ENCODE data around the gene ZNF618.

Gene ZNF618

DNA sequence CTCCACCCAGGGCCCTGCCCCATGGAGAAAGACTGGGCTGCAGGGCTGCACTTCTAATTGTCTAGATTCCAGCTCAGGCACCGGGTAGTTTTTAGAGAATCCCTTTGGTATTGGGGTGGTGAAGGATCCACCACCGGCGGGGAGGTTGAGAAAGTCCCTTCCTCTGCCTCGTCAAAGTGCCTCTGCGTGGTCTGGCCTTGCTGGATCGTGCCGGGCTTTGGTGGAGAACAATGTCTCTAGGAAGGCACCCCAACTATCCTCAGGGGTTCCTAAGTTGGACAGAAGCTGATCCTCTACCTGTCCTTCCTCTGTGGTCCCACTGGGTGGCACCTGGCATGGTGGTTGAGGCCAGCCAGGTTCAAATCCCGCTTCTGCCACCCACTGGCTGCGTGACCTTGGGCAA lies 209.3 kb downstream of the ZNF618 start:
- no peak for DNase-seq

DNA sequence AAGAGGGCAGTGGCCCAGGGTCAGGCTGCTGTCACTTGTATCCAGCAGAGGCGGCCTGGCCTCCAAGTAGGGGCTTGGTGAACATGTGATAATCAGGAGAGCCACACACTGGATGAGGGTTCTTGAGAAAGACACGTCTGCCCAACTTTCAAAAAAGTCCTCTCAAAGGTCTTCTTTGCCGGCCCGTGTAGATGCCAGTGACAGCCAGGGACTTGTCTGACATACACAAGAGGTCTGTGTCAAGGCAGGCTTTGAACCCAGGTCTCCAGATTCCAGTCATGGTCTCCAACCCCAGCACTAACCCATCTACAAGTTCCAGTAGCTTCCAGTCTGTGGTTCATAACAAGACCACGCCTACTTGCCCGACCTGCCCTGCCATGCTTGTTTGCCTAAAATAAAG lies 209.9 kb downstream of the ZNF618 start:
- no peak for DNase-seq

- DNase-seq, result no peak
Measured at GRCh38 chr9:114086607-114087006, 210.5 kb downstream of the ZNF618 start.

- no peak for DNase-seq
Measured at GRCh38 chr9:114087721-114088120, 211.6 kb downstream of the ZNF618 start.

GRCh38 chr9:114088571-114089170 lies 212.6 kb downstream of the ZNF618 start:
- DNase-seq, result no peak

GRCh38 chr9:114089206-114089840 lies 213.2 kb downstream of the ZNF618 start:
- DNase-seq, result no peak

DNA sequence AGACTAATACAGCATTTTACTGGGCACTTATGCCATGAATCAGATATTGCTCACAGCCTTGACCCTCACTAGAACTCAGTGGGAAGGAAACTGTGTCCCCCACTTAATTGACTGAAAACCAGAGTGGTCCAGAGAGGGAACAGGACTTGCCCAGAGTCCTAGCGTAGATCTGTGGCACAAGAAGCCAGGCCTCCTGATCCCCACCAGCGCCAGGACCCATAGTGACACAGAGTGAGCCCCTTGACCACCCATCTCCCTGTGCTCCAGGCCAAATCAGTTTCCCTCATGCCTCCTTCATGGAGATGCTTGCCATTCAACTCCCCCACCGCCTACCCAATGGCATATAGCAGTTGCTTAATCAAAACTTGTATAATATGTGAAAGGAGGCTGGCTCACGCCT lies 214.7 kb downstream of the ZNF618 start:
- DNase-seq, result no peak

- DNase-seq, result no peak
Measured at GRCh38 chr9:114091711-114092110, 215.6 kb downstream of the ZNF618 start.

DNA sequence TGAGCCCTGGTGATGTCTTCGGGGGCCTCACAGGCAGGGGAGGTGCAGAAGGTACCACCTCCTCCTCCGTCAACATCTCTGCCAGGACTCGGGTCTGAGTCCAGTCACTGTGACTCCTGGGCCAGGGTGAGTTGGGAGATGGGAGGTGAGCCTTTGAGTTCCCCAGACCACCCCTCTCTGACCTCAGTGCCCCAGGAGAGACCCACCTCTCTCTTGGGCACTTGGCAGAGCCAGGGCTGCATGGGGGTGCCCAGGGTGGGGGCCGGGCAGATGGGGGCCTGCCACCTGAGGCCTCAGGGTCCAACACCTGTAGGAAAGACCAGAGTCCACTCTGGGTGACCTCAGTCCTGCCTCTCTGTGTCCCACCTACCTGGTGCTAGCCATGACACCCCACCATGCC lies 216.2 kb downstream of the ZNF618 start:
- no peak for DNase-seq

GRCh38 chr9:114093031-114093471 lies 216.9 kb downstream of the ZNF618 start:
- DNase-seq, result no peak

- no peak for DNase-seq
Measured at GRCh38 chr9:114093761-114094505, 217.8 kb downstream of the ZNF618 start.

GRCh38 chr9:114094971-114095370 lies 218.9 kb downstream of the ZNF618 start:
- no peak for DNase-seq

DNA sequence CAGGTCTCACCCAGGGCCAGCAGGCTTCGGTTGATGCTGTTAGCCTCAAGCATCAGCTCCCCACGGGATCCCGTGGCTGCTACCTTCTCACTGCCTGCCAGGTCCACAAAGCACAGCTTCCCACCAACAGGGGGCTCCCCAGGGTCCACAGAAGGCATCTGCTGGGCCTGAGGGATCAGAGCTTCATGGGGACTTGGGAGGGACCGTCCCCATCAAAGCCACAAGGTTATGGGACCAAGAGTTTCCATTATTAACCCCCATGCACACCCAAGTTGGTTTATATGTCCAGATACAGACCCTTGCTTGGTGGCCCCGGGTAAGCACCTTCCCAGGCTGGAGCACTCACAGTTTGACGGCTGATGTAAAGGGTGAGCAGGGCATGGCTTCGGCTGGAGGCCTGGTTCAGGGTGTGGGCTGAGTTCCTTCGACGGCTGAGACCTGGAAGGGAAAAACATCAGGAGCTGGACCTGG lies 220.0 kb downstream of the ZNF618 start:
- no peak for DNase-seq

- no peak for DNase-seq
Measured at GRCh38 chr9:114096866-114097612, 220.9 kb downstream of the ZNF618 start.

DNA sequence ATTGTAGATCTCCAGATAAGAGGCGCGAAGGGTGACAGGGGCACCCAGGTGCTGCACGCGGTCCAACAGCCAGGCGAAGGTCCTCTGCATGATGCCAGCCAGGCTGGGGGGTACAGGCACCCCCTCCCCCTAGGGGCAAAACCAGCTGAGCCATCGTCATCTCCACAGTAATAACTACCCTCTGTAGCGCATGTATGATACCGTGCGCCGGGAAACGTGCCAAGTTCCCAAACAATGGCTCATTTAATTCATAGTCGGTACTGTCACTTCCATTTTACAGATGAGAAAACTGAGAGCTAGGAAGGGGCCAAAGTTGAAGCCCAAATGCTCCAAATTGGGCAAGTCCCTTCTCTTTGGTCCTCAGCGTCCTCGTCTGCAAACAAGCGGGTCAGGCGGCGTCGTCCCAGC lies 221.5 kb downstream of the ZNF618 start:
- DNase-seq, result no peak

- DNase-seq, result no peak
Measured at GRCh38 chr9:114098021-114098935, 222.2 kb downstream of the ZNF618 start.

GRCh38 chr9:114098936-114099668 lies 223.0 kb downstream of the ZNF618 start, which contains the start of gene KIF12:
KIF12 (minus strand) TSS chr9:114099292; CDS start chr9:114099276, 16 bp downstream.
- DNase-seq, result no peak

GRCh38 chr9:114099669-114100270 lies 223.7 kb downstream of the ZNF618 start:
- DNase-seq, result no peak

DNA sequence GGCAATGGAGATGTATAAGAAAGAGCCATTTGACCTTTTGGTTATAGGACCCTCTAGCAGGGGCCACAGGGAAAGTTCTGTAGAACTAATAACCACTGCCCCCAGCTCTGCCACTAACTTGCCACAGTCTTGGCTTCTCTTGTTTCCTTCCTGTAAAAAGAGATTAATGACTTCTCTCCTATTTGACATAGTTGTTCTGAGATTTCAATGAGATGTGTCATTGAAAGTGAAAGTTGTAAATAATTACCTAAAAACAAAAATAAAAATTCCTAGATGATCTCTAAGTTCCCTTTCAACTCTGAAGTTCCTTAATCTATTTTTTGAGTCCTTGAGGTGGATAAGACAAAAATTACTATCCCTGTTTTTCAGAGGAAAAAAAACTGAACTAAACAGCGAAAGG lies 224.4 kb downstream of the ZNF618 start:
- DNase-seq, result no peak

DNA sequence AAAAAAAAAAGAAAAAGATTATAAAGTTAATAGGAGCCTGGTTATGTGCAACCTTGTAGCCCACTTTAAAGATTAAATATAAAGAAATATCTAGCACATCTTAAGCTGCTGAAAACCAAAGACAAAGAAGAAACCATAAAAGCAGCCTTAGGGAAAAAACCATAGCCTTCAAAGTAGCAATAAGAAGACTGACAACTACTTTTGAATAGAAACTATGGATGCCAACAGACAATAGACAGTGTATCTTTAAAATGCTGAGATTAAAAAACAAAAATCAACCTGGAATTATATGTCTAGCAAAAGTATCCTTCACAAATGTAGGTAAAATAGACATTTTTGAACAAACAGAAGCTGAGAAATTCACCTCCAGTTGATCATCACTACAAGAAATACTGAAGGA lies 226.4 kb downstream of the ZNF618 start:
- no peak for DNase-seq

GRCh38 chr9:114105236-114105635 lies 229.1 kb downstream of the ZNF618 start:
- no peak for DNase-seq

Data from activated effector memory CD4-positive, alpha-beta T cell treated with Interleukin-2 at 50 U/mL for 16 hours (primary cell).